SK-N-SH treated with all-trans-retinoic acid at 6 μM for 48 hours (cell line): Measurements from ENCODE around the gene GAB4.

ENCODE experiments used
- BACH2 ChIP-seq: fragments of 250-450 bp; sonication (Bioruptor Pico); IDR thresholded peaks from 2 replicates; pipeline ENCODE4 v1.9.0; 2021; ENCODE audit warnings: mild to moderate bottlenecking, borderline replicate concordance
- PPARA ChIP-seq: fragments of 250-450 bp; sonication (Bioruptor Pico); IDR thresholded peaks from 2 replicates; pipeline ENCODE4 v1.5.0; 2020; ENCODE audit warnings: mild to moderate bottlenecking, borderline replicate concordance
- TF ChIP-seq, protein P1 (sequence below): fragments of 250-450 bp; sonication (Bioruptor Pico); IDR thresholded peaks from 2 replicates; pipeline ENCODE4 v1.5.0; 2020; ENCODE audit warnings: mild to moderate bottlenecking, moderate library complexity
- TF ChIP-seq, protein P2 (sequence below): fragments of 250-450 bp; sonication (Bioruptor Pico); IDR thresholded peaks from 2 replicates; pipeline ENCODE4 v1.8.0; 2020; ENCODE audit warnings: mild to moderate bottlenecking, moderate library complexity, borderline replicate concordance

DNA sequence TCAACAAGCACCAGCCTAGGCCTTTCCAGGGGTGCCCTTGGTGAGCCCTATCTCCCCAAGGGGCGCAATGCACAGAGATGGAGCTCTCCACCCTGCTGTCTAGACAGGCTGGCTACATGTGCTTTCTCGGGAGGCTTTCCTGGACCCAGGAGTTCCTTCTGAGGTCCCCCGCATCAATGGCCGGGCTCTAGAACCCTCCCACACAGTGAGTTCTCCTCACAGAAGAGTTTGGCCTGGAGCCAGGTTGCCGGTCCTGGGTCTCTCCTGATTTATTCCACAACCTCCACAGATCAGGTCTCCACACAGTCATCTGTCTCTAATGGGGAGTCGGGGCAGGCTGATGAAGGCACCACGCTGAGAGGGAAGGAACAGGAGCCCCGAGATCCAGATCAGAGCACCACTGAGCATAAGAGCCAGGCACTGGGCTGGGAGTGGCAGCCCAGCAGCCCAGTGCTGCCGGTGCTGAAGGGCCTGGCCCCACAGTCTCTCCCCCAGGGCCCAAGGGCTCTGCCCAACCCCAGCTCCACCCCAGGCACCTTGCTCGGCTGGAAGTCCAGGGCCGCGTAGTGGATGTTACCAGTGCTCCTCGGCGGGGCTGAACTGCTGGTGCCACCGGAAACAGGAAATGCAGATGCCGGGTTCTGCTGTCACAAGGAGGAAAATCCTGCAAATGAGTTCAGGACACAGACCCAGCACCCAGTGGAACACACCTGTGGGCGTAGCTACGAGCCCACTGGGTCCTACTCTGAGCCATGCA, 44.7 kb downstream of the GAB4 start:
- TF ChIP-seq PPARA, result no peak
- TF ChIP-seq, protein P1, sequence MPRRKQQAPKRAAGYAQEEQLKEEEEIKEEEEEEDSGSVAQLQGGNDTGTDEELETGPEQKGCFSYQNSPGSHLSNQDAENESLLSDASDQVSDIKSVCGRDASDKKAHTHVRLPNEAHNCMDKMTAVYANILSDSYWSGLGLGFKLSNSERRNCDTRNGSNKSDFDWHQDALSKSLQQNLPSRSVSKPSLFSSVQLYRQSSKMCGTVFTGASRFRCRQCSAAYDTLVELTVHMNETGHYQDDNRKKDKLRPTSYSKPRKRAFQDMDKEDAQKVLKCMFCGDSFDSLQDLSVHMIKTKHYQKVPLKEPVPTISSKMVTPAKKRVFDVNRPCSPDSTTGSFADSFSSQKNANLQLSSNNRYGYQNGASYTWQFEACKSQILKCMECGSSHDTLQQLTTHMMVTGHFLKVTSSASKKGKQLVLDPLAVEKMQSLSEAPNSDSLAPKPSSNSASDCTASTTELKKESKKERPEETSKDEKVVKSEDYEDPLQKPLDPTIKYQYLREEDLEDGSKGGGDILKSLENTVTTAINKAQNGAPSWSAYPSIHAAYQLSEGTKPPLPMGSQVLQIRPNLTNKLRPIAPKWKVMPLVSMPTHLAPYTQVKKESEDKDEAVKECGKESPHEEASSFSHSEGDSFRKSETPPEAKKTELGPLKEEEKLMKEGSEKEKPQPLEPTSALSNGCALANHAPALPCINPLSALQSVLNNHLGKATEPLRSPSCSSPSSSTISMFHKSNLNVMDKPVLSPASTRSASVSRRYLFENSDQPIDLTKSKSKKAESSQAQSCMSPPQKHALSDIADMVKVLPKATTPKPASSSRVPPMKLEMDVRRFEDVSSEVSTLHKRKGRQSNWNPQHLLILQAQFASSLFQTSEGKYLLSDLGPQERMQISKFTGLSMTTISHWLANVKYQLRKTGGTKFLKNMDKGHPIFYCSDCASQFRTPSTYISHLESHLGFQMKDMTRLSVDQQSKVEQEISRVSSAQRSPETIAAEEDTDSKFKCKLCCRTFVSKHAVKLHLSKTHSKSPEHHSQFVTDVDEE (CRISPR knock-in tag), result no peak
- TF ChIP-seq, protein P2, sequence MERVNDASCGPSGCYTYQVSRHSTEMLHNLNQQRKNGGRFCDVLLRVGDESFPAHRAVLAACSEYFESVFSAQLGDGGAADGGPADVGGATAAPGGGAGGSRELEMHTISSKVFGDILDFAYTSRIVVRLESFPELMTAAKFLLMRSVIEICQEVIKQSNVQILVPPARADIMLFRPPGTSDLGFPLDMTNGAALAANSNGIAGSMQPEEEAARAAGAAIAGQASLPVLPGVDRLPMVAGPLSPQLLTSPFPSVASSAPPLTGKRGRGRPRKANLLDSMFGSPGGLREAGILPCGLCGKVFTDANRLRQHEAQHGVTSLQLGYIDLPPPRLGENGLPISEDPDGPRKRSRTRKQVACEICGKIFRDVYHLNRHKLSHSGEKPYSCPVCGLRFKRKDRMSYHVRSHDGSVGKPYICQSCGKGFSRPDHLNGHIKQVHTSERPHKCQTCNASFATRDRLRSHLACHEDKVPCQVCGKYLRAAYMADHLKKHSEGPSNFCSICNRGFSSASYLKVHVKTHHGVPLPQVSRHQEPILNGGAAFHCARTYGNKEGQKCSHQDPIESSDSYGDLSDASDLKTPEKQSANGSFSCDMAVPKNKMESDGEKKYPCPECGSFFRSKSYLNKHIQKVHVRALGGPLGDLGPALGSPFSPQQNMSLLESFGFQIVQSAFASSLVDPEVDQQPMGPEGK (CRISPR knock-in tag), result no peak
- no peak for TF ChIP-seq BACH2 (CRISPR knock-in tag)
